ENCODE data around the gene RABGGTA. TPM values are rescaled to one million over a fixed set of nuclear protein-coding genes. Genes with fewer than 3 reads are reported as not detected.

Gene RABGGTA
- total and polyA plus RNA-seq, 10 of the 15 experiments (the other 5 are each of a cell fraction or from before 2014, with no cell fraction given), result 19.1 to 75.6 (median 46.9) TPM

DNA sequence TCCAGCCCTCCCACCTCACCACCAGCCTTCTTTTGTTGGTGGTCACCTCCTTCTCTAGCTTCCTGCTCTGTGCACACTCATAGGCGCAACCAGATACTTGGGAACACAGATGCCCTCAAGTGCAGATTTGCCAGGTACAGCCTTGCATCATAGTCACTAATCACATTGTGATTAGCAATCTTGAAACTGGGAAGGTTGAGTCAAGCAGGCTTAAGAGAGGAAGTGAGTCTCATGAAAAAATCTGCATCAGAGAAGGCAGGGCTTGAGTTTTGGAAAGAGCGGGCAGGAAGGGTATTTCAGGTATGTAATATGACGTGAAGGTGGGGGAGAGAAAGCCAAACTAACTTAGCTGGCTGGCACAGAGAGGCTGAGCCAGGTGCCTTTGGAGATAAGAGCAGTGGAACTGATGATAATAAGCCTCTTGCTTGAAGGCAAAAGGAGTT, 2.7 kb upstream of the RABGGTA start (continued):
- TF ChIP-seq, protein P1, sequence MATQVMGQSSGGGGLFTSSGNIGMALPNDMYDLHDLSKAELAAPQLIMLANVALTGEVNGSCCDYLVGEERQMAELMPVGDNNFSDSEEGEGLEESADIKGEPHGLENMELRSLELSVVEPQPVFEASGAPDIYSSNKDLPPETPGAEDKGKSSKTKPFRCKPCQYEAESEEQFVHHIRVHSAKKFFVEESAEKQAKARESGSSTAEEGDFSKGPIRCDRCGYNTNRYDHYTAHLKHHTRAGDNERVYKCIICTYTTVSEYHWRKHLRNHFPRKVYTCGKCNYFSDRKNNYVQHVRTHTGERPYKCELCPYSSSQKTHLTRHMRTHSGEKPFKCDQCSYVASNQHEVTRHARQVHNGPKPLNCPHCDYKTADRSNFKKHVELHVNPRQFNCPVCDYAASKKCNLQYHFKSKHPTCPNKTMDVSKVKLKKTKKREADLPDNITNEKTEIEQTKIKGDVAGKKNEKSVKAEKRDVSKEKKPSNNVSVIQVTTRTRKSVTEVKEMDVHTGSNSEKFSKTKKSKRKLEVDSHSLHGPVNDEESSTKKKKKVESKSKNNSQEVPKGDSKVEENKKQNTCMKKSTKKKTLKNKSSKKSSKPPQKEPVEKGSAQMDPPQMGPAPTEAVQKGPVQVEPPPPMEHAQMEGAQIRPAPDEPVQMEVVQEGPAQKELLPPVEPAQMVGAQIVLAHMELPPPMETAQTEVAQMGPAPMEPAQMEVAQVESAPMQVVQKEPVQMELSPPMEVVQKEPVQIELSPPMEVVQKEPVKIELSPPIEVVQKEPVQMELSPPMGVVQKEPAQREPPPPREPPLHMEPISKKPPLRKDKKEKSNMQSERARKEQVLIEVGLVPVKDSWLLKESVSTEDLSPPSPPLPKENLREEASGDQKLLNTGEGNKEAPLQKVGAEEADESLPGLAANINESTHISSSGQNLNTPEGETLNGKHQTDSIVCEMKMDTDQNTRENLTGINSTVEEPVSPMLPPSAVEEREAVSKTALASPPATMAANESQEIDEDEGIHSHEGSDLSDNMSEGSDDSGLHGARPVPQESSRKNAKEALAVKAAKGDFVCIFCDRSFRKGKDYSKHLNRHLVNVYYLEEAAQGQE (IDR thresholded peaks at IDR 0.05; ENCODE audit: low read depth, low read length), result no peak
- TF ChIP-seq RBBP5 (conservative IDR thresholded peaks at IDR 0.05), result no peak
- TF ChIP-seq, protein P2, sequence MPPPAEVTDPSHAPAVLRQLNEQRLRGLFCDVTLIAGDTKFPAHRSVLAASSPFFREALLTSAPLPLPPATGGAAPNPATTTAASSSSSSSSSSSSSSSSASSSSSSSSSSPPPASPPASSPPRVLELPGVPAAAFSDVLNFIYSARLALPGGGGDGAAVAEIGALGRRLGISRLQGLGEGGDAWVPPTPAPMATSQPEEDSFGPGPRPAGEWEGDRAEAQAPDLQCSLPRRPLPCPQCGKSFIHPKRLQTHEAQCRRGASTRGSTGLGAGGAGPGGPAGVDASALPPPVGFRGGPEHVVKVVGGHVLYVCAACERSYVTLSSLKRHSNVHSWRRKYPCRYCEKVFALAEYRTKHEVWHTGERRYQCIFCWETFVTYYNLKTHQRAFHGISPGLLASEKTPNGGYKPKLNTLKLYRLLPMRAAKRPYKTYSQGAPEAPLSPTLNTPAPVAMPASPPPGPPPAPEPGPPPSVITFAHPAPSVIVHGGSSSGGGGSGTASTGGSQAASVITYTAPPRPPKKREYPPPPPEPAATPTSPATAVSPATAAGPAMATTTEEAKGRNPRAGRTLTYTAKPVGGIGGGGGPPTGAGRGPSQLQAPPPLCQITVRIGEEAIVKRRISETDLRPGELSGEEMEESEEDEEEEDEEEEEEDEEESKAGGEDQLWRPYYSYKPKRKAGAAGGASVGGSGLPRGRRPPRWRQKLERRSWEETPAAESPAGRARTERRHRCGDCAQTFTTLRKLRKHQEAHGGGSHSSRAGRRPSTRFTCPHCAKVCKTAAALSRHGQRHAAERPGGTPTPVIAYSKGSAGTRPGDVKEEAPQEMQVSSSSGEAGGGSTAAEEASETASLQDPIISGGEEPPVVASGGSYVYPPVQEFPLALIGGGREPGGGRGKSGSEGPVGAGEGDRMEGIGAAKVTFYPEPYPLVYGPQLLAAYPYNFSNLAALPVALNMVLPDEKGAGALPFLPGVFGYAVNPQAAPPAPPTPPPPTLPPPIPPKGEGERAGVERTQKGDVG (CRISPR knock-in tag; IDR thresholded peaks at IDR 0.05), result no peak
- no peak for TF ChIP-seq RAD51 (IDR thresholded peaks at IDR 0.05)
- TF ChIP-seq, protein P3, sequence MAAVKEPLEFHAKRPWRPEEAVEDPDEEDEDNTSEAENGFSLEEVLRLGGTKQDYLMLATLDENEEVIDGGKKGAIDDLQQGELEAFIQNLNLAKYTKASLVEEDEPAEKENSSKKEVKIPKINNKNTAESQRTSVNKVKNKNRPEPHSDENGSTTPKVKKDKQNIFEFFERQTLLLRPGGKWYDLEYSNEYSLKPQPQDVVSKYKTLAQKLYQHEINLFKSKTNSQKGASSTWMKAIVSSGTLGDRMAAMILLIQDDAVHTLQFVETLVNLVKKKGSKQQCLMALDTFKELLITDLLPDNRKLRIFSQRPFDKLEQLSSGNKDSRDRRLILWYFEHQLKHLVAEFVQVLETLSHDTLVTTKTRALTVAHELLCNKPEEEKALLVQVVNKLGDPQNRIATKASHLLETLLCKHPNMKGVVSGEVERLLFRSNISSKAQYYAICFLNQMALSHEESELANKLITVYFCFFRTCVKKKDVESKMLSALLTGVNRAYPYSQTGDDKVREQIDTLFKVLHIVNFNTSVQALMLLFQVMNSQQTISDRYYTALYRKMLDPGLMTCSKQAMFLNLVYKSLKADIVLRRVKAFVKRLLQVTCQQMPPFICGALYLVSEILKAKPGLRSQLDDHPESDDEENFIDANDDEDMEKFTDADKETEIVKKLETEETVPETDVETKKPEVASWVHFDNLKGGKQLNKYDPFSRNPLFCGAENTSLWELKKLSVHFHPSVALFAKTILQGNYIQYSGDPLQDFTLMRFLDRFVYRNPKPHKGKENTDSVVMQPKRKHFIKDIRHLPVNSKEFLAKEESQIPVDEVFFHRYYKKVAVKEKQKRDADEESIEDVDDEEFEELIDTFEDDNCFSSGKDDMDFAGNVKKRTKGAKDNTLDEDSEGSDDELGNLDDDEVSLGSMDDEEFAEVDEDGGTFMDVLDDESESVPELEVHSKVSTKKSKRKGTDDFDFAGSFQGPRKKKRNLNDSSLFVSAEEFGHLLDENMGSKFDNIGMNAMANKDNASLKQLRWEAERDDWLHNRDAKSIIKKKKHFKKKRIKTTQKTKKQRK (IDR thresholded peaks at IDR 0.05; ENCODE audit: low read depth, low read length), result no peak
- no peak for TF ChIP-seq MXI1 (IDR thresholded peaks at IDR 0.05; ENCODE audit: low read depth, low read length)
- TF ChIP-seq ZNF384 (IDR thresholded peaks at IDR 0.05; ENCODE audit: borderline replicate concordance, low read depth, low read length), result peak; percentile 50; the same call in 1 of the 2 replicates
- no peak for TF ChIP-seq SUPT20H (IDR thresholded peaks at IDR 0.05; ENCODE audit: borderline replicate concordance, control insufficient read depth, low read depth, low read length)
- no peak for TF ChIP-seq HDAC6 (IDR thresholded peaks at IDR 0.05; ENCODE audit: unreplicated experiment)
- TF ChIP-seq CHD2 (IDR thresholded peaks at IDR 0.05; ENCODE audit: borderline replicate concordance, low read depth, low read length), result no peak; the same call in 1 of the 2 replicates
- TF ChIP-seq CEBPB (IDR thresholded peaks at IDR 0.05; ENCODE audit: borderline replicate concordance in 1 of 2, low read depth in 2 of 2, low read length in 2 of 2), result peak in 1 of 2 experiments; percentile 64; a peak in 1 of 4 replicates
- TF ChIP-seq, protein P4, sequence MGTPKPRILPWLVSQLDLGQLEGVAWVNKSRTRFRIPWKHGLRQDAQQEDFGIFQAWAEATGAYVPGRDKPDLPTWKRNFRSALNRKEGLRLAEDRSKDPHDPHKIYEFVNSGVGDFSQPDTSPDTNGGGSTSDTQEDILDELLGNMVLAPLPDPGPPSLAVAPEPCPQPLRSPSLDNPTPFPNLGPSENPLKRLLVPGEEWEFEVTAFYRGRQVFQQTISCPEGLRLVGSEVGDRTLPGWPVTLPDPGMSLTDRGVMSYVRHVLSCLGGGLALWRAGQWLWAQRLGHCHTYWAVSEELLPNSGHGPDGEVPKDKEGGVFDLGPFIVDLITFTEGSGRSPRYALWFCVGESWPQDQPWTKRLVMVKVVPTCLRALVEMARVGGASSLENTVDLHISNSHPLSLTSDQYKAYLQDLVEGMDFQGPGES (IDR thresholded peaks at IDR 0.05), result no peak
- peak; percentile 81; the same call in 1 of the 2 replicates for TF ChIP-seq BACH1 (IDR thresholded peaks at IDR 0.05; ENCODE audit: borderline replicate concordance)
- TF ChIP-seq, protein P5, sequence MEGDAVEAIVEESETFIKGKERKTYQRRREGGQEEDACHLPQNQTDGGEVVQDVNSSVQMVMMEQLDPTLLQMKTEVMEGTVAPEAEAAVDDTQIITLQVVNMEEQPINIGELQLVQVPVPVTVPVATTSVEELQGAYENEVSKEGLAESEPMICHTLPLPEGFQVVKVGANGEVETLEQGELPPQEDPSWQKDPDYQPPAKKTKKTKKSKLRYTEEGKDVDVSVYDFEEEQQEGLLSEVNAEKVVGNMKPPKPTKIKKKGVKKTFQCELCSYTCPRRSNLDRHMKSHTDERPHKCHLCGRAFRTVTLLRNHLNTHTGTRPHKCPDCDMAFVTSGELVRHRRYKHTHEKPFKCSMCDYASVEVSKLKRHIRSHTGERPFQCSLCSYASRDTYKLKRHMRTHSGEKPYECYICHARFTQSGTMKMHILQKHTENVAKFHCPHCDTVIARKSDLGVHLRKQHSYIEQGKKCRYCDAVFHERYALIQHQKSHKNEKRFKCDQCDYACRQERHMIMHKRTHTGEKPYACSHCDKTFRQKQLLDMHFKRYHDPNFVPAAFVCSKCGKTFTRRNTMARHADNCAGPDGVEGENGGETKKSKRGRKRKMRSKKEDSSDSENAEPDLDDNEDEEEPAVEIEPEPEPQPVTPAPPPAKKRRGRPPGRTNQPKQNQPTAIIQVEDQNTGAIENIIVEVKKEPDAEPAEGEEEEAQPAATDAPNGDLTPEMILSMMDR (IDR thresholded peaks at IDR 0.05 in 2 of 3, conservative IDR thresholded peaks at IDR 0.05 in 1 of 3; ENCODE audit: control insufficient read depth in 2 of 3, extremely low read depth in 1 of 3, insufficient read depth in 1 of 3, low read depth in 3 of 3, low read length in 3 of 3), result no peak
- TF ChIP-seq CHD4 (IDR thresholded peaks at IDR 0.05), result no peak
- peak; percentile 50; the same call in 1 of the 2 replicates for TF ChIP-seq GATAD2B (conservative IDR thresholded peaks at IDR 0.05; ENCODE audit: low read depth)

Data from GM12878 (cell line).